Fibroblast of mammary gland (primary cell): ENCODE results near the gene INCENP.

Experiments used
- DNase-seq: peaks from one replicate; pipeline ENCODE4 v3.0.0-alpha.2; 2010; ENCODE audit warnings: low read depth
- H3K4me3 ChIP-seq: 2 replicates; pipeline ENCODE4 v1.5.1; 2011; ENCODE audit warnings: low read depth, mild to moderate bottlenecking, low read length, moderate library complexity; ENCODE audit not compliant: control insufficient read depth
- CTCF ChIP-seq: conservative IDR thresholded peaks from 2 replicates; pipeline ENCODE4 v1.5.1; 2011; ENCODE audit warnings: low read depth, low read length, inconsistent platforms; ENCODE audit not compliant: control insufficient read depth, insufficient read depth

INCENP gene

GRCh38 chr11:62088331-62088933 lies 35.4 kb upstream of the INCENP start:
- H3K4me3 ChIP-seq, result no peak overlapping the region
- no peak for DNase-seq
- no peak for TF ChIP-seq CTCF

GRCh38 chr11:62103141-62103540 lies 20.7 kb upstream of the INCENP start:
- TF ChIP-seq CTCF, result no peak
- no peak for DNase-seq
- H3K4me3 ChIP-seq, result no peak overlapping the region

GRCh38 chr11:62103986-62104385 lies 19.8 kb upstream of the INCENP start:
- DNase-seq, result no peak
- TF ChIP-seq CTCF, result no peak
- no peak overlapping the region for H3K4me3 ChIP-seq

- TF ChIP-seq CTCF, result no peak
- no peak overlapping the region for H3K4me3 ChIP-seq
- DNase-seq, result peak; percentile 86
Observed at GRCh38 chr11:62104816-62105653, 18.8 kb upstream of the INCENP start.

- no peak overlapping the region for H3K4me3 ChIP-seq
- no peak for TF ChIP-seq CTCF
- DNase-seq, result no peak
Observed at GRCh38 chr11:62105667-62106191, 18.1 kb upstream of the INCENP start.

- TF ChIP-seq CTCF, result peak; percentile 87
- DNase-seq, result peak; percentile 75
- H3K4me3 ChIP-seq, result no peak overlapping the region
Observed at GRCh38 chr11:62108017-62108750, 15.6 kb upstream of the INCENP start.
